ENCODE data around the gene TTYH1. TPM values are rescaled to one million over a fixed set of nuclear protein-coding genes. Genes with fewer than 3 reads are reported as not detected.

TTYH1 gene
- total and polyA plus RNA-seq, 9 of the 15 experiments (the other 6 are each of a cell fraction or from before 2014, with no cell fraction given) = 0.08 TPM; not detected in 8

GRCh38 chr19:54481326-54481930 lies 66.2 kb downstream of the TTYH1 start (continued):
- no peak for TF ChIP-seq ZNF584 (CRISPR knock-in tag; IDR thresholded peaks at IDR 0.05; ENCODE audit: low read depth)
- no peak for TF ChIP-seq NRF1 (conservative IDR thresholded peaks at IDR 0.05 in 1 of 2, IDR thresholded peaks at IDR 0.05 in 1 of 2)
- TF ChIP-seq ETV1 (tag; conservative IDR thresholded peaks at IDR 0.05; ENCODE audit: low read depth) = no peak
- no peak for TF ChIP-seq ZFP91 (CRISPR knock-in tag; IDR thresholded peaks at IDR 0.05)
- TF ChIP-seq ESRRA (IDR thresholded peaks at IDR 0.05; ENCODE audit: borderline replicate concordance, low read depth) = no peak
- no peak for TF ChIP-seq CGGBP1 (CRISPR knock-in tag; IDR thresholded peaks at IDR 0.05)
- no peak for TF ChIP-seq ELF4 (CRISPR knock-in tag; IDR thresholded peaks at IDR 0.05)
- TF ChIP-seq PTRF (tag; IDR thresholded peaks at IDR 0.05) = no peak
- no peak for TF ChIP-seq ZFP1 (CRISPR knock-in tag; IDR thresholded peaks at IDR 0.05)
- TF ChIP-seq HDGF (IDR thresholded peaks at IDR 0.05) = no peak
- TF ChIP-seq ZNF586 (CRISPR knock-in tag; conservative IDR thresholded peaks at IDR 0.05) = no peak
- TF ChIP-seq ZNF197 (CRISPR knock-in tag; IDR thresholded peaks at IDR 0.05; ENCODE audit: low read depth) = no peak
- TF ChIP-seq CREB3 (tag; conservative IDR thresholded peaks at IDR 0.05; ENCODE audit: low read depth) = no peak
- TF ChIP-seq U2AF1 (optimal IDR thresholded peaks at IDR 0.05; ENCODE audit: low read depth, low read length) = no peak
- no peak for TF ChIP-seq CHCHD3 (CRISPR knock-in tag; IDR thresholded peaks at IDR 0.05)
- no peak for TF ChIP-seq KAT2B (IDR thresholded peaks at IDR 0.05; ENCODE audit: low read depth, low read length)
- TF ChIP-seq MCM2 (IDR thresholded peaks at IDR 0.05; ENCODE audit: low read depth) = no peak
- TF ChIP-seq TCF15 (CRISPR knock-in tag; IDR thresholded peaks at IDR 0.05) = no peak
- TF ChIP-seq ZBED1 (IDR thresholded peaks at IDR 0.05) = no peak
- no peak for TF ChIP-seq HIVEP1 (CRISPR knock-in tag; IDR thresholded peaks at IDR 0.05)
- TF ChIP-seq ZNF282 (CRISPR knock-in tag; IDR thresholded peaks at IDR 0.05) = no peak
- TF ChIP-seq RAD21 (CRISPR knock-in tag; conservative IDR thresholded peaks at IDR 0.05 in 1 of 2, IDR thresholded peaks at IDR 0.05 in 1 of 2) = peak; percentile 42 to 76
- no peak for TF ChIP-seq PML (IDR thresholded peaks at IDR 0.05; ENCODE audit: low read length)
- TF ChIP-seq FOXP4 (CRISPR knock-in tag; IDR thresholded peaks at IDR 0.05; ENCODE audit: borderline replicate concordance) = no peak

Measured in K562 (cell line).